GM19238 (cell line): ENCODE measurements around the gene ZBTB3.
"Not testable (repeated sequence)": the region's sequence is repeated elsewhere in the genome, so short reads cannot be mapped to it uniquely, and the experiment has no call there.

Experiments used
- DNase-seq: peaks from one replicate; pipeline ENCODE4 v3.0.0; 2011; ENCODE audit warnings: low spot score; ENCODE audit not compliant: insufficient read length

Gene ZBTB3

GRCh38 chr11:62753736-62754603, at the start of gene ZBTB3:
TSS of gene ZBTB3 (minus strand) at chr11:62754160. CDS start at chr11:62753664, 496 bp downstream.
- peak; percentile 90 for DNase-seq

GRCh38 chr11:62801071-62801470, 47.1 kb upstream of the ZBTB3 start:
- no peak for DNase-seq

- DNase-seq = no peak
Observed at GRCh38 chr11:62799486-62799885, 45.5 kb upstream of the ZBTB3 start.

- no peak for DNase-seq
Observed at GRCh38 chr11:62796281-62796680, 42.3 kb upstream of the ZBTB3 start.

GRCh38 chr11:62794201-62794775, 40.3 kb upstream of the ZBTB3 start:
- no peak for DNase-seq

- no peak for DNase-seq
Observed at GRCh38 chr11:62792202-62792575, 38.2 kb upstream of the ZBTB3 start.

- DNase-seq = peak; percentile 91
Observed at GRCh38 chr11:62791501-62792201, 37.7 kb upstream of the ZBTB3 start, which contains the start of gene TMEM223. TSS of gene TMEM223 (minus strand) at chr11:62792006. CDS start at chr11:62791994, 12 bp downstream.

- no peak for DNase-seq
Observed at GRCh38 chr11:62789576-62789975, 35.6 kb upstream of the ZBTB3 start.

- no peak for DNase-seq
Observed at GRCh38 chr11:62788991-62789390, 35.0 kb upstream of the ZBTB3 start.

- DNase-seq = peak; percentile 93
Observed at GRCh38 chr11:62787005-62787759, 33.2 kb upstream of the ZBTB3 start, which contains the start of gene TMEM179B. TSS of gene TMEM179B (plus strand) at chr11:62787402. CDS start at chr11:62787432, 30 bp downstream.

- DNase-seq = peak; percentile 90
Observed at GRCh38 chr11:62786318-62787004, 32.5 kb upstream of the ZBTB3 start.

- no peak for DNase-seq
Observed at GRCh38 chr11:62782753-62783152, 28.8 kb upstream of the ZBTB3 start.

GRCh38 chr11:62778441-62778840, 24.5 kb upstream of the ZBTB3 start:
- no peak for DNase-seq

GRCh38 chr11:62777389-62777788, 23.4 kb upstream of the ZBTB3 start:
- no peak for DNase-seq

GRCh38 chr11:62775646-62776045, 21.7 kb upstream of the ZBTB3 start:
- no peak for DNase-seq

- no peak for DNase-seq
Observed at GRCh38 chr11:62774407-62774806, 20.4 kb upstream of the ZBTB3 start.

- DNase-seq = peak; percentile 88
Observed at GRCh38 chr11:62771144-62772021, 17.4 kb upstream of the ZBTB3 start, which contains the start of gene TAF6L. TSS of gene TAF6L (plus strand) at chr11:62771396. CDS start at chr11:62775784, 4,388 bp downstream.

GRCh38 chr11:62770778-62771143, 16.8 kb upstream of the ZBTB3 start:
- no peak for DNase-seq

- DNase-seq = not testable (repeated sequence)
Observed at GRCh38 chr11:62760867-62761227, 6.9 kb upstream of the ZBTB3 start.
